A549 (cell line): ENCODE results near the gene GRIK4.

Experiments used
- CBX8 ChIP-seq: fragments of 200-600 bp; sonication (generic); IDR thresholded peaks from 2 replicates; pipeline ENCODE4 v1.6.1; 2016
- CEBPB ChIP-seq, 2 experiments: fragments of >200 bp in 1 of 2; sonication (Bioruptor Twin) in 1 of 2; formaldehyde crosslinking in 1 of 2; IDR thresholded peaks; 2 replicates each; pipeline ENCODE4 v1.6.1; 2012 to 2016
- JUN ChIP-seq, 2 experiments: fragments of >200 bp; sonication (Bioruptor Twin); formaldehyde crosslinking; IDR thresholded peaks; 2 replicates in 1 of 2; 3 replicates in 1 of 2; pipeline ENCODE4 v1.6.1; 2016 to 2017
- MAFK ChIP-seq: fragments of 450-650 bp; IDR thresholded peaks from 2 replicates; pipeline ENCODE4 v1.6.1; 2014; ENCODE audit not compliant: partially characterized antibody
- MAZ ChIP-seq: fragments of 150-350 bp; IDR thresholded peaks from 2 replicates; pipeline ENCODE4 v1.6.1; 2014; ENCODE audit warnings: antibody characterized with exemption, low read depth, low read length, borderline replicate concordance
- MYC ChIP-seq: IDR thresholded peaks from 2 replicates; pipeline ENCODE4 v1.6.1; 2012; ENCODE audit warnings: mild to moderate bottlenecking, inconsistent platforms, low read length, improper control_type of control experiment, borderline replicate concordance
- POLR2A ChIP-seq: IDR thresholded peaks from 2 replicates; pipeline ENCODE4 v1.6.1; 2012; ENCODE audit warnings: mild to moderate bottlenecking, low read length
- TF ChIP-seq, protein P1 (sequence below): fragments of >200 bp; sonication (Bioruptor Twin); formaldehyde crosslinking; IDR thresholded peaks from 3 replicates; pipeline ENCODE4 v1.5.1; 2016
- TF ChIP-seq, protein P2 (sequence below): fragments of >200 bp; sonication (Bioruptor Twin); formaldehyde crosslinking; IDR thresholded peaks from 3 replicates; pipeline ENCODE4 v1.6.1; 2016
- TF ChIP-seq, protein P3 (sequence below): IDR thresholded peaks from 2 replicates; pipeline ENCODE4 v1.6.1; 2012

DNA sequence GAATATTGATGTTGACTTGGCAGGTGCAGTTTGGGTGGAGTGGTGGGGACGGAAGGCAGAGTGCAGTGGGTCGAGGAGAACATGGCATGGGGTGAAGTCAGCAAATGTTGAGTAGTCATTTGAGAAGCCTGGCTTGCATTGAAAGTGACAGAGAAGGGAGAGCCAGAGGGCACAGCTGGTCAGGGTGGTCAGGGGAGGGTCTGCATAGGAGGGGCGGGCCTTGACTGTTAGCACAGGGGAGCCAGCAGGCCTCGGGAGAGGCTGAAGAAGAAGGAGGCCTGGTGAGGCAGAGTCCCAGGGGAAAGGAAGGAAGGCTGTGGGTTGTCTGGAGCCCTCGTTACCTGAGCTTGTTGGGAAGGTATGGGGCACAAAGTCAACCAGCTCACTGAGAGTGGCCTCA is 281.6 kb downstream of the GRIK4 start:
- TF ChIP-seq CEBPB (IDR thresholded peaks at IDR 0.05) = no peak
- TF ChIP-seq, protein P1, sequence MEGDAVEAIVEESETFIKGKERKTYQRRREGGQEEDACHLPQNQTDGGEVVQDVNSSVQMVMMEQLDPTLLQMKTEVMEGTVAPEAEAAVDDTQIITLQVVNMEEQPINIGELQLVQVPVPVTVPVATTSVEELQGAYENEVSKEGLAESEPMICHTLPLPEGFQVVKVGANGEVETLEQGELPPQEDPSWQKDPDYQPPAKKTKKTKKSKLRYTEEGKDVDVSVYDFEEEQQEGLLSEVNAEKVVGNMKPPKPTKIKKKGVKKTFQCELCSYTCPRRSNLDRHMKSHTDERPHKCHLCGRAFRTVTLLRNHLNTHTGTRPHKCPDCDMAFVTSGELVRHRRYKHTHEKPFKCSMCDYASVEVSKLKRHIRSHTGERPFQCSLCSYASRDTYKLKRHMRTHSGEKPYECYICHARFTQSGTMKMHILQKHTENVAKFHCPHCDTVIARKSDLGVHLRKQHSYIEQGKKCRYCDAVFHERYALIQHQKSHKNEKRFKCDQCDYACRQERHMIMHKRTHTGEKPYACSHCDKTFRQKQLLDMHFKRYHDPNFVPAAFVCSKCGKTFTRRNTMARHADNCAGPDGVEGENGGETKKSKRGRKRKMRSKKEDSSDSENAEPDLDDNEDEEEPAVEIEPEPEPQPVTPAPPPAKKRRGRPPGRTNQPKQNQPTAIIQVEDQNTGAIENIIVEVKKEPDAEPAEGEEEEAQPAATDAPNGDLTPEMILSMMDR = no peak
- TF ChIP-seq, protein P2, sequence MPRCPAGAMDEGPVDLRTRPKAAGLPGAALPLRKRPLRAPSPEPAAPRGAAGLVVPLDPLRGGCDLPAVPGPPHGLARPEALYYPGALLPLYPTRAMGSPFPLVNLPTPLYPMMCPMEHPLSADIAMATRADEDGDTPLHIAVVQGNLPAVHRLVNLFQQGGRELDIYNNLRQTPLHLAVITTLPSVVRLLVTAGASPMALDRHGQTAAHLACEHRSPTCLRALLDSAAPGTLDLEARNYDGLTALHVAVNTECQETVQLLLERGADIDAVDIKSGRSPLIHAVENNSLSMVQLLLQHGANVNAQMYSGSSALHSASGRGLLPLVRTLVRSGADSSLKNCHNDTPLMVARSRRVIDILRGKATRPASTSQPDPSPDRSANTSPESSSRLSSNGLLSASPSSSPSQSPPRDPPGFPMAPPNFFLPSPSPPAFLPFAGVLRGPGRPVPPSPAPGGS = no peak
- TF ChIP-seq, protein P3, sequence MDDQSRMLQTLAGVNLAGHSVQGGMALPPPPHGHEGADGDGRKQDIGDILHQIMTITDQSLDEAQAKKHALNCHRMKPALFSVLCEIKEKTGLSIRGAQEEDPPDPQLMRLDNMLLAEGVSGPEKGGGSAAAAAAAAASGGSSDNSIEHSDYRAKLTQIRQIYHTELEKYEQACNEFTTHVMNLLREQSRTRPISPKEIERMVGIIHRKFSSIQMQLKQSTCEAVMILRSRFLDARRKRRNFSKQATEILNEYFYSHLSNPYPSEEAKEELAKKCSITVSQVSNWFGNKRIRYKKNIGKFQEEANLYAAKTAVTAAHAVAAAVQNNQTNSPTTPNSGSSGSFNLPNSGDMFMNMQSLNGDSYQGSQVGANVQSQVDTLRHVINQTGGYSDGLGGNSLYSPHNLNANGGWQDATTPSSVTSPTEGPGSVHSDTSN = no peak
- no peak for TF ChIP-seq MAFK
- no peak for TF ChIP-seq MYC
- no peak for TF ChIP-seq POLR2A
- TF ChIP-seq CBX8 = no peak
- no peak for TF ChIP-seq JUN (IDR thresholded peaks at IDR 0.05)
- TF ChIP-seq MAZ = no peak
